ENCODE data around the gene FBXW12.

GRCh38 chr3:48405971-48406370 lies 34.0 kb downstream of the FBXW12 start:
- TF ChIP-seq, protein P1, sequence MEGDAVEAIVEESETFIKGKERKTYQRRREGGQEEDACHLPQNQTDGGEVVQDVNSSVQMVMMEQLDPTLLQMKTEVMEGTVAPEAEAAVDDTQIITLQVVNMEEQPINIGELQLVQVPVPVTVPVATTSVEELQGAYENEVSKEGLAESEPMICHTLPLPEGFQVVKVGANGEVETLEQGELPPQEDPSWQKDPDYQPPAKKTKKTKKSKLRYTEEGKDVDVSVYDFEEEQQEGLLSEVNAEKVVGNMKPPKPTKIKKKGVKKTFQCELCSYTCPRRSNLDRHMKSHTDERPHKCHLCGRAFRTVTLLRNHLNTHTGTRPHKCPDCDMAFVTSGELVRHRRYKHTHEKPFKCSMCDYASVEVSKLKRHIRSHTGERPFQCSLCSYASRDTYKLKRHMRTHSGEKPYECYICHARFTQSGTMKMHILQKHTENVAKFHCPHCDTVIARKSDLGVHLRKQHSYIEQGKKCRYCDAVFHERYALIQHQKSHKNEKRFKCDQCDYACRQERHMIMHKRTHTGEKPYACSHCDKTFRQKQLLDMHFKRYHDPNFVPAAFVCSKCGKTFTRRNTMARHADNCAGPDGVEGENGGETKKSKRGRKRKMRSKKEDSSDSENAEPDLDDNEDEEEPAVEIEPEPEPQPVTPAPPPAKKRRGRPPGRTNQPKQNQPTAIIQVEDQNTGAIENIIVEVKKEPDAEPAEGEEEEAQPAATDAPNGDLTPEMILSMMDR (IDR thresholded peaks at IDR 0.05) = no peak
- TF ChIP-seq POLR2A (IDR thresholded peaks at IDR 0.05) = no peak
